GM04503 (cell line): ENCODE results near the gene PCDHGC5.

Source experiments
- DNase-seq: peaks from one replicate; pipeline ENCODE4 v3.0.0-alpha.2; 2012; ENCODE audit warnings: low read depth

The PCDHGC5 gene

DNA sequence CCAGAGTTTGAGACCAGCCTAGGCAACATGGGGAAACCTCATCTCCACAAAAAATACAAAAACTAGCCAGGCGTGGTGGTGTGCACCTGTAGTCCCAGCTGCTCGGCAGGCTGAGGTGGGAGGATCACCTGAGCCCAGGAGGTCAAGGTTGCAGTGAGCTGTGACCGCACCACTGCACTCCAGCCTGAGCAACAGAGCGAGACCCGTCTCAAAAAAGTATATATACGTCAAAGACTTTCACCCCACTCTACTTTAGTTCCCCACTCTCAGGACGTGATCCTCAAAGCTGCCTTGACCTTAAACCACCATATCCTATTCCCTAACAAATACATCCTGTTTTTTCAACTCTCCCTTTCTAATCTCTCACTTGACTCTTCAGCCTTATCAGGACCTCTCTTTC is 41.0 kb downstream of the PCDHGC5 start:
- no peak for DNase-seq

DNA sequence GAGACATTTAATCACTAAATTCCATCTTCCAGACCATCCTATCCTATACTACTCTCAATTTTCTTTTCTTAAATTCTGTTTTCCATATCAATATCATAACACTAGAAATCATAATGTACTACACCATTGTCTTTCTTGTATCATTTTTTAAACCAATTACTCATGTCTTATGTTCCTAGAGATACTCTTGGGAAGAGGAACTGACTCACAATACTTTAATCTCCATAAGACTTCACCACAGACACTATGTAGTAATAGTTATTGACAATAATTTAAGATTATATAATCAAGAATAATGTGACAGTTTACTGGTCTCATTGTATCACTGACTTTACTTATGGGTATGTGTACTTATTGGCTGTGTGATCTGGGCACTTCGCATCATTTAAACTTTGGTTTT is 43.8 kb downstream of the PCDHGC5 start:
- no peak for DNase-seq

DNA sequence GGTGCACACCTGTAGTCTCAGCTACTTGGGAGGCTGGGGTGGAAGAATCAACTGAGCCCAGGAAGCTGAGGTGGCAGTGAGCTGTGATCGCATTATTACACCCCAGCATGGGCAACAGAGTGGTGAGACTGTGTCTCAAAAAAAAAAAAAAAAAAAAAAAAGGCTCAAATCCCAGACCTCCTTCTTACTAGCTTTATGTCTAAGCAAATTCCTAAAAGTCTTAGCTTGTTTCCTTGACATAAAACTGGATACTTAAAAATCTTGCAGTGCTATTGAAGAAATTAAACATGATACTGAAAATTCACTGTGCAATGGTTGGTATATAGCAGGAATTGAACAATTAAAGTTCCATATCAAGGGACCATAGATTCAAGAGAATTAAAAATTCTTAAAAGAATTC is 45.0 kb downstream of the PCDHGC5 start:
- DNase-seq = no peak

DNA sequence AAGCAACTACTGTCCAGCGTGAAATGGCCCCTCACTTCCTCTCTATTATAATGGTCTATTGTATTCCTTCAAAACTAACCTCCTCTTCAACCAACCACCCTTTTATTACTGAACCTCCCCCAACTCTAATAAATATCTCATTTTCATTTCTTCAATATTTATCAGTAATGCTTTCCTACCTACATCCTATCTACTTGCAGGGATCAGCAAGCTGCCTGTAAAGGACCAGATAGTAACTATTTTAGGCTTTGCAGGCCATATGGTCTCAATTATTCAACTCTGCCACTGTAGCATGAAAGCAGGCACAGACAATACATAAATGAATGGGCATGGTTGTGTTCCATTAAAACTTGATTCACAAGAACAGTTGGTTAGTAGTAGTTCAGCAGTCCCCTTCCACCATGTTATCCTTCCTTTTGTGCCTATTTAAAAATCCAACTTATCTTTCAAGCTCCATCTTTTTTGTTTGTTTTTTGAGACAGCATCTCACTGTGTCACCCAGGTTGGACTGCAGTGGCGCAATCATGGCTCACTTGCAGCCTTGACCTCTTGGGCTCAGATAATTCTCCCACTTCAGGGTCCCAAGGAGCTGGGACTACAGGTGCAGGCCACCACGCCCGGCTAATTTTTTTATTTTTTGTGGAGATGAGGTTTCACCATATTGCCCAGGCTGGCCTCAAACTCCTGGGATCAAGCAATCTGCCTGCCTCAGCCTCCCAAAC is 45.8 kb downstream of the PCDHGC5 start:
- DNase-seq = no peak
